WTC11 (cell line): ENCODE measurements around the gene RWDD4. TPM values are rescaled to one million over a fixed set of nuclear protein-coding genes. Genes with fewer than 3 reads are reported as not detected.

Experiments used
- ATAC-seq: fragments of 200-7000 bp; cut with Tn5 transposase; 2 replicates; pipeline ENCODE4 v1.10.0; 2021; ENCODE audit warnings: mild to moderate bottlenecking, moderate library complexity
- CTCF ChIA-PET: fragments of 300-600 bp; sonication (Branson Sonifier 250); formaldehyde crosslinking; loops from one replicate; lab custom pipeline; 2021; ENCODE audit warnings: antibody characterized with exemption; lab: Charles Lee
- POLR2A ChIA-PET: fragments of 350-600 bp; sonication (Branson Sonifier 250); formaldehyde crosslinking; loops from one replicate; lab custom pipeline; 2021; ENCODE audit warnings: antibody characterized with exemption; lab: Charles Lee
- DNase-seq: peaks from one replicate; pipeline ENCODE4 v3.0.0; 2021; ENCODE audit warnings: low spot score
- H3K27ac Mint-ChIP-seq: 2 replicates; pipeline ENCODE4 v1.8.0; 2021; ENCODE audit warnings: mixed read lengths
- H3K27me3 Mint-ChIP-seq: 2 replicates; pipeline ENCODE4 v1.8.0; 2021; ENCODE audit warnings: low read depth, mild to moderate bottlenecking, moderate library complexity, mixed read lengths
- H3K36me3 Mint-ChIP-seq: 2 replicates; pipeline ENCODE4 v1.8.0; 2021; ENCODE audit warnings: mixed read lengths
- H3K4me1 Mint-ChIP-seq: 2 replicates; pipeline ENCODE4 v1.8.0; 2022; ENCODE audit warnings: mixed read lengths
- H3K4me3 Mint-ChIP-seq: 2 replicates; pipeline ENCODE4 v1.8.0; 2021; ENCODE audit warnings: mild to moderate bottlenecking, moderate library complexity, mixed read lengths
- H3K9me3 Mint-ChIP-seq: 2 replicates; pipeline ENCODE4 v1.8.0; 2021; ENCODE audit warnings: mixed read lengths
- E2F1 ChIP-seq: sonication (generic); formaldehyde crosslinking; IDR thresholded peaks from 2 replicates; pipeline ENCODE4 v1.8.0; 2022; ENCODE audit warnings: mild to moderate bottlenecking, missing genetic modification reagents
- E2F5 ChIP-seq: sonication (generic); formaldehyde crosslinking; IDR thresholded peaks from 2 replicates; pipeline ENCODE4 v1.8.1; 2022; ENCODE audit warnings: mild to moderate bottlenecking, moderate library complexity, missing genetic modification reagents
- ELF4 ChIP-seq: sonication (generic); formaldehyde crosslinking; IDR thresholded peaks from 2 replicates; pipeline ENCODE4 v1.8.1; 2022; ENCODE audit warnings: low read depth, mild to moderate bottlenecking, moderate library complexity, missing genetic modification reagents
- ESRRA ChIP-seq: sonication (generic); formaldehyde crosslinking; IDR thresholded peaks from 2 replicates; pipeline ENCODE4 v1.8.1; 2022; ENCODE audit warnings: mild to moderate bottlenecking, missing genetic modification reagents, borderline replicate concordance
- GABPB1 ChIP-seq: sonication (generic); formaldehyde crosslinking; IDR thresholded peaks from 2 replicates; pipeline ENCODE4 v1.8.1; 2023; ENCODE audit warnings: mild to moderate bottlenecking, missing genetic modification reagents
- SOX15 ChIP-seq: fragments of 250-450 bp; sonication (Bioruptor Pico); IDR thresholded peaks from 2 replicates; pipeline ENCODE4 v1.9.0; 2021; ENCODE audit warnings: mild to moderate bottlenecking
- TCF7 ChIP-seq: sonication (generic); formaldehyde crosslinking; IDR thresholded peaks from 2 replicates; pipeline ENCODE4 v1.8.0; 2022; ENCODE audit warnings: mild to moderate bottlenecking, low read depth, missing genetic modification reagents, moderate library complexity
- TEAD4 ChIP-seq: sonication (generic); formaldehyde crosslinking; IDR thresholded peaks from 2 replicates; pipeline ENCODE4 v1.8.0; 2022; ENCODE audit warnings: mild to moderate bottlenecking, missing genetic modification reagents
- ZNF138 ChIP-seq: sonication (generic); formaldehyde crosslinking; conservative IDR thresholded peaks from 2 replicates; pipeline ENCODE4 v1.8.1; 2022; ENCODE audit warnings: mild to moderate bottlenecking, moderate library complexity, missing genetic modification reagents
- ZNF263 ChIP-seq: sonication (generic); formaldehyde crosslinking; IDR thresholded peaks from 2 replicates; pipeline ENCODE4 v1.8.1; 2022; ENCODE audit warnings: low read depth, mild to moderate bottlenecking, moderate library complexity, missing genetic modification reagents
- ZNF423 ChIP-seq: fragments of 250-450 bp; sonication (Bioruptor Pico); IDR thresholded peaks from 2 replicates; pipeline ENCODE4 v2.1.2; 2022; ENCODE audit warnings: mild to moderate bottlenecking, moderate library complexity
- ZNF512 ChIP-seq: sonication (generic); formaldehyde crosslinking; IDR thresholded peaks from 2 replicates; pipeline ENCODE4 v1.8.1; 2022; ENCODE audit warnings: missing genetic modification reagents, borderline replicate concordance
- total RNA-seq: library from RNA; stranded (reverse); gene quantifications from 3 replicates; pipeline ENCODE4 v1.2.3, GENCODE V29; 2021
- TF ChIP-seq, protein P1 (sequence below): sonication (generic); formaldehyde crosslinking; conservative IDR thresholded peaks from 2 replicates; pipeline ENCODE4 v1.8.1; 2023; ENCODE audit warnings: mild to moderate bottlenecking, low read depth, missing genetic modification reagents, moderate library complexity
- TF ChIP-seq, protein P2 (sequence below): fragments of 250-450 bp; sonication (Bioruptor Pico); IDR thresholded peaks from 2 replicates; pipeline ENCODE4 v1.9.0; 2021; ENCODE audit warnings: mild to moderate bottlenecking, borderline replicate concordance
- TF ChIP-seq, protein P3 (sequence below): sonication (generic); formaldehyde crosslinking; IDR thresholded peaks from 2 replicates; pipeline ENCODE4 v1.8.0; 2023; ENCODE audit warnings: missing genetic modification reagents, mild to moderate bottlenecking, borderline replicate concordance
- TF ChIP-seq, protein P4 (sequence below): sonication (generic); formaldehyde crosslinking; IDR thresholded peaks from 2 replicates; pipeline ENCODE4 v1.8.1; 2023; ENCODE audit warnings: mild to moderate bottlenecking, missing genetic modification reagents, borderline replicate concordance

RWDD4 gene
- total RNA-seq, 1 experiment from 2014 or later = 17.8 TPM

DNA sequence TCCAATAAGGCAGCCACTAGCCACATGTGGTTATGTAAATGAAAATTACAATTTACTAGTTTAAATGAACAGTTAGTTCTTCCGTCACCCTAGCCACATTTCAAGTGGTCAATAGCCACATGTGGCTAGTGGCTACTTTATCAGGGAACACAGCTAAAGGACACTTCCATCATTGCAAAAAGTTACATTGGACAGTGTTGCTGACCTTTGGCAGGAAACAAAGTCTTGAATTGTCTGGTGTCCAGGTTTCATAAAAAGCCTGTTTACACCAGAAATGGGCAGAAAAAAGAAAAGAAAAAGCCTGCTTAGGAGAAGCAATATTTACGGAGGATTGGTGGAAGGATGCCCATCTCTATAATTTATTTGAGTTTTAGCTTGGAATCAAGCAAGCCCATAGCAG lies 38.6 kb downstream of the RWDD4 start:
- Mint-ChIP-seq H3K4me1 (no peaks in the 10 kb centered on the region), H3K9me3 (0 out of 2 replicates have a peak, but pooled peaks cover 8% of the 10 kb centered on the region), H3K27ac (no peak overlapping the region), H3K36me3 (no peaks in the 10 kb centered on the region), H3K4me3 (no peak overlapping the region), H3K27me3 (no peaks in the 10 kb centered on the region; the same call in 1 of the 2 replicates)
- TF ChIP-seq ZNF263 (no peak), TEAD4 (CRISPR knock-in tag) (no peak), ESRRA (CRISPR knock-in tag) (no peak), ZNF423 (CRISPR knock-in tag) (no peak), SOX15 (CRISPR knock-in tag) (no peak), ZNF512 (CRISPR knock-in tag) (no peak), GABPB1 (no peak), E2F1 (CRISPR knock-in tag) (no peak), ELF4 (no peak), TCF7 (CRISPR knock-in tag) (no peak), E2F5 (CRISPR knock-in tag) (no peak), ZNF138 (CRISPR knock-in tag) (no peak)
- TF ChIP-seq, protein P1, sequence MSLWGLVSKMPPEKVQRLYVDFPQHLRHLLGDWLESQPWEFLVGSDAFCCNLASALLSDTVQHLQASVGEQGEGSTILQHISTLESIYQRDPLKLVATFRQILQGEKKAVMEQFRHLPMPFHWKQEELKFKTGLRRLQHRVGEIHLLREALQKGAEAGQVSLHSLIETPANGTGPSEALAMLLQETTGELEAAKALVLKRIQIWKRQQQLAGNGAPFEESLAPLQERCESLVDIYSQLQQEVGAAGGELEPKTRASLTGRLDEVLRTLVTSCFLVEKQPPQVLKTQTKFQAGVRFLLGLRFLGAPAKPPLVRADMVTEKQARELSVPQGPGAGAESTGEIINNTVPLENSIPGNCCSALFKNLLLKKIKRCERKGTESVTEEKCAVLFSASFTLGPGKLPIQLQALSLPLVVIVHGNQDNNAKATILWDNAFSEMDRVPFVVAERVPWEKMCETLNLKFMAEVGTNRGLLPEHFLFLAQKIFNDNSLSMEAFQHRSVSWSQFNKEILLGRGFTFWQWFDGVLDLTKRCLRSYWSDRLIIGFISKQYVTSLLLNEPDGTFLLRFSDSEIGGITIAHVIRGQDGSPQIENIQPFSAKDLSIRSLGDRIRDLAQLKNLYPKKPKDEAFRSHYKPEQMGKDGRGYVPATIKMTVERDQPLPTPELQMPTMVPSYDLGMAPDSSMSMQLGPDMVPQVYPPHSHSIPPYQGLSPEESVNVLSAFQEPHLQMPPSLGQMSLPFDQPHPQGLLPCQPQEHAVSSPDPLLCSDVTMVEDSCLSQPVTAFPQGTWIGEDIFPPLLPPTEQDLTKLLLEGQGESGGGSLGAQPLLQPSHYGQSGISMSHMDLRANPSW = no peak
- TF ChIP-seq, protein P2, sequence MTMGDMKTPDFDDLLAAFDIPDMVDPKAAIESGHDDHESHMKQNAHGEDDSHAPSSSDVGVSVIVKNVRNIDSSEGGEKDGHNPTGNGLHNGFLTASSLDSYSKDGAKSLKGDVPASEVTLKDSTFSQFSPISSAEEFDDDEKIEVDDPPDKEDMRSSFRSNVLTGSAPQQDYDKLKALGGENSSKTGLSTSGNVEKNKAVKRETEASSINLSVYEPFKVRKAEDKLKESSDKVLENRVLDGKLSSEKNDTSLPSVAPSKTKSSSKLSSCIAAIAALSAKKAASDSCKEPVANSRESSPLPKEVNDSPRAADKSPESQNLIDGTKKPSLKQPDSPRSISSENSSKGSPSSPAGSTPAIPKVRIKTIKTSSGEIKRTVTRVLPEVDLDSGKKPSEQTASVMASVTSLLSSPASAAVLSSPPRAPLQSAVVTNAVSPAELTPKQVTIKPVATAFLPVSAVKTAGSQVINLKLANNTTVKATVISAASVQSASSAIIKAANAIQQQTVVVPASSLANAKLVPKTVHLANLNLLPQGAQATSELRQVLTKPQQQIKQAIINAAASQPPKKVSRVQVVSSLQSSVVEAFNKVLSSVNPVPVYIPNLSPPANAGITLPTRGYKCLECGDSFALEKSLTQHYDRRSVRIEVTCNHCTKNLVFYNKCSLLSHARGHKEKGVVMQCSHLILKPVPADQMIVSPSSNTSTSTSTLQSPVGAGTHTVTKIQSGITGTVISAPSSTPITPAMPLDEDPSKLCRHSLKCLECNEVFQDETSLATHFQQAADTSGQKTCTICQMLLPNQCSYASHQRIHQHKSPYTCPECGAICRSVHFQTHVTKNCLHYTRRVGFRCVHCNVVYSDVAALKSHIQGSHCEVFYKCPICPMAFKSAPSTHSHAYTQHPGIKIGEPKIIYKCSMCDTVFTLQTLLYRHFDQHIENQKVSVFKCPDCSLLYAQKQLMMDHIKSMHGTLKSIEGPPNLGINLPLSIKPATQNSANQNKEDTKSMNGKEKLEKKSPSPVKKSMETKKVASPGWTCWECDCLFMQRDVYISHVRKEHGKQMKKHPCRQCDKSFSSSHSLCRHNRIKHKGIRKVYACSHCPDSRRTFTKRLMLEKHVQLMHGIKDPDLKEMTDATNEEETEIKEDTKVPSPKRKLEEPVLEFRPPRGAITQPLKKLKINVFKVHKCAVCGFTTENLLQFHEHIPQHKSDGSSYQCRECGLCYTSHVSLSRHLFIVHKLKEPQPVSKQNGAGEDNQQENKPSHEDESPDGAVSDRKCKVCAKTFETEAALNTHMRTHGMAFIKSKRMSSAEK (CRISPR knock-in tag) = no peak
- TF ChIP-seq, protein P3, sequence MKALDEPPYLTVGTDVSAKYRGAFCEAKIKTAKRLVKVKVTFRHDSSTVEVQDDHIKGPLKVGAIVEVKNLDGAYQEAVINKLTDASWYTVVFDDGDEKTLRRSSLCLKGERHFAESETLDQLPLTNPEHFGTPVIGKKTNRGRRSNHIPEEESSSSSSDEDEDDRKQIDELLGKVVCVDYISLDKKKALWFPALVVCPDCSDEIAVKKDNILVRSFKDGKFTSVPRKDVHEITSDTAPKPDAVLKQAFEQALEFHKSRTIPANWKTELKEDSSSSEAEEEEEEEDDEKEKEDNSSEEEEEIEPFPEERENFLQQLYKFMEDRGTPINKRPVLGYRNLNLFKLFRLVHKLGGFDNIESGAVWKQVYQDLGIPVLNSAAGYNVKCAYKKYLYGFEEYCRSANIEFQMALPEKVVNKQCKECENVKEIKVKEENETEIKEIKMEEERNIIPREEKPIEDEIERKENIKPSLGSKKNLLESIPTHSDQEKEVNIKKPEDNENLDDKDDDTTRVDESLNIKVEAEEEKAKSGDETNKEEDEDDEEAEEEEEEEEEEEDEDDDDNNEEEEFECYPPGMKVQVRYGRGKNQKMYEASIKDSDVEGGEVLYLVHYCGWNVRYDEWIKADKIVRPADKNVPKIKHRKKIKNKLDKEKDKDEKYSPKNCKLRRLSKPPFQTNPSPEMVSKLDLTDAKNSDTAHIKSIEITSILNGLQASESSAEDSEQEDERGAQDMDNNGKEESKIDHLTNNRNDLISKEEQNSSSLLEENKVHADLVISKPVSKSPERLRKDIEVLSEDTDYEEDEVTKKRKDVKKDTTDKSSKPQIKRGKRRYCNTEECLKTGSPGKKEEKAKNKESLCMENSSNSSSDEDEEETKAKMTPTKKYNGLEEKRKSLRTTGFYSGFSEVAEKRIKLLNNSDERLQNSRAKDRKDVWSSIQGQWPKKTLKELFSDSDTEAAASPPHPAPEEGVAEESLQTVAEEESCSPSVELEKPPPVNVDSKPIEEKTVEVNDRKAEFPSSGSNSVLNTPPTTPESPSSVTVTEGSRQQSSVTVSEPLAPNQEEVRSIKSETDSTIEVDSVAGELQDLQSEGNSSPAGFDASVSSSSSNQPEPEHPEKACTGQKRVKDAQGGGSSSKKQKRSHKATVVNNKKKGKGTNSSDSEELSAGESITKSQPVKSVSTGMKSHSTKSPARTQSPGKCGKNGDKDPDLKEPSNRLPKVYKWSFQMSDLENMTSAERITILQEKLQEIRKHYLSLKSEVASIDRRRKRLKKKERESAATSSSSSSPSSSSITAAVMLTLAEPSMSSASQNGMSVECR (CRISPR knock-in tag) = no peak
- TF ChIP-seq, protein P4, sequence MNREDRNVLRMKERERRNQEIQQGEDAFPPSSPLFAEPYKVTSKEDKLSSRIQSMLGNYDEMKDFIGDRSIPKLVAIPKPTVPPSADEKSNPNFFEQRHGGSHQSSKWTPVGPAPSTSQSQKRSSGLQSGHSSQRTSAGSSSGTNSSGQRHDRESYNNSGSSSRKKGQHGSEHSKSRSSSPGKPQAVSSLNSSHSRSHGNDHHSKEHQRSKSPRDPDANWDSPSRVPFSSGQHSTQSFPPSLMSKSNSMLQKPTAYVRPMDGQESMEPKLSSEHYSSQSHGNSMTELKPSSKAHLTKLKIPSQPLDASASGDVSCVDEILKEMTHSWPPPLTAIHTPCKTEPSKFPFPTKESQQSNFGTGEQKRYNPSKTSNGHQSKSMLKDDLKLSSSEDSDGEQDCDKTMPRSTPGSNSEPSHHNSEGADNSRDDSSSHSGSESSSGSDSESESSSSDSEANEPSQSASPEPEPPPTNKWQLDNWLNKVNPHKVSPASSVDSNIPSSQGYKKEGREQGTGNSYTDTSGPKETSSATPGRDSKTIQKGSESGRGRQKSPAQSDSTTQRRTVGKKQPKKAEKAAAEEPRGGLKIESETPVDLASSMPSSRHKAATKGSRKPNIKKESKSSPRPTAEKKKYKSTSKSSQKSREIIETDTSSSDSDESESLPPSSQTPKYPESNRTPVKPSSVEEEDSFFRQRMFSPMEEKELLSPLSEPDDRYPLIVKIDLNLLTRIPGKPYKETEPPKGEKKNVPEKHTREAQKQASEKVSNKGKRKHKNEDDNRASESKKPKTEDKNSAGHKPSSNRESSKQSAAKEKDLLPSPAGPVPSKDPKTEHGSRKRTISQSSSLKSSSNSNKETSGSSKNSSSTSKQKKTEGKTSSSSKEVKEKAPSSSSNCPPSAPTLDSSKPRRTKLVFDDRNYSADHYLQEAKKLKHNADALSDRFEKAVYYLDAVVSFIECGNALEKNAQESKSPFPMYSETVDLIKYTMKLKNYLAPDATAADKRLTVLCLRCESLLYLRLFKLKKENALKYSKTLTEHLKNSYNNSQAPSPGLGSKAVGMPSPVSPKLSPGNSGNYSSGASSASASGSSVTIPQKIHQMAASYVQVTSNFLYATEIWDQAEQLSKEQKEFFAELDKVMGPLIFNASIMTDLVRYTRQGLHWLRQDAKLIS (CRISPR knock-in tag) = no peak
- POLR2A ChIA-PET = interaction anchor here (0.7 kb wide), 1 partner anchor 13 kb away, joined by 7 read pairs; no protein-coding TSS in a partner anchor
- CTCF ChIA-PET = no interaction called here
- no peak for DNase-seq
- ATAC-seq = no peak
